ENCODE data around the gene EGLN3. TPM values are rescaled to one million over a fixed set of nuclear protein-coding genes. Genes with fewer than 3 reads are reported as not detected.

The EGLN3 gene
- total and polyA plus RNA-seq, 4 donors: 0.33 to 46.7 (median 19.8) TPM

DNA sequence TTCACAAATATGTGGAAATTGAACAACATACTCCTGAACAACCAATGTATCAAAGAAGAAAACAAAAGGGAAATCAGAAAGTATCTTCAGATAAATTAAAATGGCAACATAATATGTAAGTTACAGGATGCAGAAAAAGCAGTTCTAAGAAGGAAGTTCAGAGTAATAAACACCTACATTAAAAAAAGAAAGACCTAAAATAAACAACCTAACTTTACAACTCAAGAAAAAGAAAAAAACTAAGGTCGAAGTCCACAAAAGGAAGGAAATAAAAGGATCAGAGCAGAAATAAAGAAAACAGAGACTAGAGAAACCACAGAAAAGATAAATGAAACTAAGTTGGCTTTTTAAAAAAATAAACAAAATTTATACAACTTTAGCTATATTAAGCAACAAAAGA, 59.2 kb downstream of the EGLN3 start:
- WGBS, 2 donors: 71 to 83% methylated on average over 1 of the region's 1 CpG
- DNase-seq (no peak), ATAC-seq (ENCODE audit: low FRiP score) (no peak)
- Histone ChIP-seq H3K4me1 (ENCODE audit: control insufficient read depth in 1 of 2, insufficient read depth in 2 of 2, low read length in 2 of 2) (no peaks in the 10 kb centered on the region), H3K27me3 (ENCODE audit: control insufficient read depth in 1 of 2, insufficient read depth in 2 of 2, low read length in 1 of 2) (no peaks in the 10 kb centered on the region), H3K36me3 (ENCODE audit: control insufficient read depth in 1 of 2, insufficient read depth in 2 of 2, low read length in 1 of 2) (no peaks in the 10 kb centered on the region), H3K4me3 (ENCODE audit: low read length in 2 of 2) (no peak overlapping the region), H3K27ac (ENCODE audit: low read depth in 1 of 2, low read length in 2 of 2) (no peak overlapping the region), H3K9me3 (ENCODE audit: control insufficient read depth, low read length) (peaks cover 1% of the 10 kb centered on the region)
- intact Hi-C loops (cut with DNase I): no loop called here

DNA sequence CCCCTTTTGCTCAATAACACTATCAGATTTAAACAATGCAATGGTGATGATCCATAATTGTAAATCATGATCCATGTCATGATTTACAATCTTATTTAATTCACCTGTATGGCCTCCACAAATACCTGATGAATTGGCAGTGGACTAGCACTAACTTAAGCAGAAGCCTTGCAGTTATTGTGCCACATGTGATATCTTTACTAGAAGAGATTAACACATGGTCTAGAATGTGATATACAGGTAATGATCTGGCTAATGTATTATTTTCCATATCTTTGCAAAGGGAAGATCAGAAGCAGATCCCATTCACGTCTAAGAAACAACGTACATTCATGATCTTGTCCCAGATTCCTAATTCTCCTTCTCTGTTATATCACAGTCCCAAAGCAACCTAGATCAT, 66.0 kb downstream of the EGLN3 start:
- no peak overlapping the region for H3K27ac ChIP-seq (ENCODE audit: low read depth in 1 of 2, low read length in 2 of 2)
- intact Hi-C loops (cut with DNase I): no loop called here
- ATAC-seq (ENCODE audit: low FRiP score) (no peak), DNase-seq (no peak)
- H3K4me1 ChIP-seq (ENCODE audit: control insufficient read depth in 1 of 2, insufficient read depth in 2 of 2, low read length in 2 of 2): no peaks in the 10 kb centered on the region
- peaks cover 2% of the 10 kb centered on the region for H3K9me3 ChIP-seq (ENCODE audit: control insufficient read depth, low read length)
- H3K4me3 ChIP-seq (ENCODE audit: low read length in 2 of 2): no peak overlapping the region
- no peaks in the 10 kb centered on the region for H3K36me3 ChIP-seq (ENCODE audit: control insufficient read depth in 1 of 2, insufficient read depth in 2 of 2, low read length in 1 of 2)
- H3K27me3 ChIP-seq (ENCODE audit: control insufficient read depth in 1 of 2, insufficient read depth in 2 of 2, low read length in 1 of 2): no peaks in the 10 kb centered on the region
- WGBS, 2 donors: 93 to 94% methylated on average over 2 of the region's 2 CpGs

DNA sequence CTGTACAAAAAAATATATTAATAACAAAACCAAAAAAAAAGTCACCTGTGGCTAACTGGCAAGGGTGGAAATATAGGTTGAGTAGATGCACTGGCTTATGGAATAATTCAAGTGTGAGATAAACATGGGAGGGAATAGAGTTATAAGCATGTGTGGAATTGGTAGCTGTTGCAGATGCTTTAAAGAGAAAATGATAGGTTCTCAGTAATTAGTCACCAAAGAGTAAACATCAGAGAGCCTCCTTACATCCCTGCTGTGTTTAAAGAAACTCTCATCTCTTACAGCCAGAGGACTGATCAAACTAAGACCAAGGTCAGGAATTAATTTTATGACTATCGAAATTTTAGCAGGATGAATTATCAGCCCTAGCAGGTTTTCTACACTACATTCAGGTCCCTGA, 70.5 kb downstream of the EGLN3 start:
- 95 to 100% methylated on average over 1 of the region's 1 CpG for WGBS, 2 donors
- Histone ChIP-seq H3K9me3 (ENCODE audit: control insufficient read depth, low read length) (peaks cover 5% of the 10 kb centered on the region), H3K36me3 (ENCODE audit: control insufficient read depth in 1 of 2, insufficient read depth in 2 of 2, low read length in 1 of 2) (no peaks in the 10 kb centered on the region), H3K4me3 (ENCODE audit: low read length in 2 of 2) (no peak overlapping the region), H3K27me3 (ENCODE audit: control insufficient read depth in 1 of 2, insufficient read depth in 2 of 2, low read length in 1 of 2) (no peaks in the 10 kb centered on the region), H3K27ac (ENCODE audit: low read depth in 1 of 2, low read length in 2 of 2) (no peak overlapping the region), H3K4me1 (ENCODE audit: control insufficient read depth in 1 of 2, insufficient read depth in 2 of 2, low read length in 2 of 2) (no peaks in the 10 kb centered on the region)
- intact Hi-C loops (cut with DNase I): no loop called here
- DNase-seq: no peak
- ATAC-seq (ENCODE audit: low FRiP score): no peak

DNA sequence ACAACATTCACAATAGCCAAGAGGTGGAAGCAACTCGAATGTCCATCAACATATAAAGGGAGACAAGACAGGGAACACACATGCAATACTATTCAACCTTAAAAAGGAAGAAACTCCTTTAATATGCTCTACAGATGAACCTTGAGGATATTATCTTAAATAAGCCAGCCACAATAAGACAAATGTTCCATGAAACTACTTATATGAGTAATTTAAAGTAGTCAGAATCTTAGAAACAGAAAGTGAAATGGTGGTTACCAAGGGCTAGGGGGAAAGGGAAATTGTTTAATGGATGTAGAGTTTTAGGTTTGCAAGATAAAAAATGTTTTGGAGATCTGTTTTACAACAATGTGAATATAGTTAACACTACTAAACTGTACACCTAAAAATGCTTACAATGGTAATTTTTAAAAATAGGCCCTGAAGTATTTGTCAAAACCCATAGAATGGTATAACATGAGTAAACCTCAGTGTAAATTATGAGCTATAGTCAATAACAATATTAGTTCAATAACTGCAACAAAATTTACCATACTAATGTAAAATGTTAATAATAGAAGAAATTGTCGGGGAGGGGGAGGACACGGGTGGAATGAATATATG, 71.1 kb downstream of the EGLN3 start:
- ATAC-seq (ENCODE audit: low FRiP score) (no peak), DNase-seq (no peak)
- Histone ChIP-seq H3K4me1 (ENCODE audit: control insufficient read depth in 1 of 2, insufficient read depth in 2 of 2, low read length in 2 of 2) (no peaks in the 10 kb centered on the region), H3K9me3 (ENCODE audit: control insufficient read depth, low read length) (peaks cover 5% of the 10 kb centered on the region), H3K36me3 (ENCODE audit: control insufficient read depth in 1 of 2, insufficient read depth in 2 of 2, low read length in 1 of 2) (no peaks in the 10 kb centered on the region), H3K4me3 (ENCODE audit: low read length in 2 of 2) (no peak overlapping the region), H3K27me3 (ENCODE audit: control insufficient read depth in 1 of 2, insufficient read depth in 2 of 2, low read length in 1 of 2) (no peaks in the 10 kb centered on the region), H3K27ac (ENCODE audit: low read depth in 1 of 2, low read length in 2 of 2) (no peak overlapping the region)
- intact Hi-C loops (cut with DNase I): no loop called here
- WGBS, 2 donors: 93 to 96% methylated on average over 3 of the region's 3 CpGs

DNA sequence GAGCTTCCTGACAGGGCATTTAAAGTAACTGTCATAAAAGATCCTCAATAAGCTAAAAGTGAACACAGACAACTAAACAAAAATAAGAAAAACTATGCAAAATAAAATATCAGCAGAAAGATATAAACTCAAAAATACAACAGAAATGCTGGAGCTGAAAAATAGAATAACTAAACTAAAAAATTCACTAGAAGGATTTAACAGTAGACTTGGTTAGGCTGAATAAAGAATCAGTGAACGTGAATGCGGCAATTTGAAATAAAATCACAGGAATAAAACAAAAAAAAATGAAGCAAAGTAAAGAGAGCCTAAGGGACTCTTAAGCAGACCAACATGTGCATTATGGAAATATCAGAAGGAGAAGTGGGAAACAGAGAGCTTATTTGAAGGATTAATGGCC, 74.6 kb downstream of the EGLN3 start:
- H3K4me1 ChIP-seq (ENCODE audit: control insufficient read depth in 1 of 2, insufficient read depth in 2 of 2, low read length in 2 of 2): no peaks in the 10 kb centered on the region
- 95 to 96% methylated on average over 2 of the region's 2 CpGs for WGBS, 2 donors
- DNase-seq: no peak
- intact Hi-C loops (cut with DNase I): no loop called here
- ATAC-seq (ENCODE audit: low FRiP score): no peak
- no peak overlapping the region for H3K27ac ChIP-seq (ENCODE audit: low read depth in 1 of 2, low read length in 2 of 2)
- H3K27me3 ChIP-seq (ENCODE audit: control insufficient read depth in 1 of 2, insufficient read depth in 2 of 2, low read length in 1 of 2): no peaks in the 10 kb centered on the region
- H3K36me3 ChIP-seq (ENCODE audit: control insufficient read depth in 1 of 2, insufficient read depth in 2 of 2, low read length in 1 of 2): no peaks in the 10 kb centered on the region
- peaks cover 3% of the 10 kb centered on the region for H3K9me3 ChIP-seq (ENCODE audit: control insufficient read depth, low read length)
- no peak overlapping the region for H3K4me3 ChIP-seq (ENCODE audit: low read length in 2 of 2)
